Measurements from ENCODE around the gene ZNF566. TPM values are rescaled to one million over a fixed set of nuclear protein-coding genes. Genes with fewer than 3 reads are reported as not detected.
A peak's percentile ranks its signal among the peaks of the same experiment; 100 is the strongest.

ZNF566 gene
- total and polyA plus RNA-seq, 2 donors (not counting 3 experiments of a cell fraction or from before 2014, with no cell fraction given), result 4.7 to 8.5 TPM

DNA sequence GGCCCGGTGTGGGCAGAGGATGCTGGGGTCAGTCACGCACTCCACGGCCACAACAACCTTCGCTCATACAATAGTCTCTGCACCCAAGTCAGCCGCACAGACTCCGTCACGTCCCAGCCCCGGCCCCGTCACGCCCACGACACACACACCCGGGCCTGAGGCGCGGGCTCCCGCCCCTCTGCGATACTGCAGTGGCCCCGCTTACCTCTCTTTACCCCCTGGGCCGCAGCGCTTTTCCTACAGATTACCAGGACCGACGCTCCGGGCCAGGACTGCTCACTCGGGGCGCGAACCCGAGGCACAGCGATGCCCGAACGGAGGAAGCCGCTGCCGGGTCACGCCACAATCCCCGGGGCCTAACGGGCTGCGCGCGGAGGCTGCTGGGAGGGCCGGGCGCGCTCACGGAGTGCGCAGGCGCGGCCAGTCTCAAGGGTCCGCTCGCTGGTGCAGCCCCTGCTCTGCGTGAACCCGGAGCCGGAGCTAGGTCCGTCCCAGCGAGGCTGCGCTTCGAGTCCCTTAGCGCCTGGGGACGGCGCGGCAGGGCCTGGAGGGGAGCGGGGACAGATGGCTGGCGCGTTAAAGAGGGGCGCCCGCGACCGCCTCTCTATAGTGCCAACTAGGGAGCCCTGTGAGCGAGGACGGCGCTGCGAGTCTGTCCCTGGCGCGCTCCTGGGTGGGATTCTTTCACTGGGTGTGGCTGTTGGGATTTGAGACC, 70.9 kb downstream of the ZNF566 start, which contains the start of gene ZFP82:
TSS of gene ZFP82 (minus strand) at position 358 of the 715 bp plus-strand sequence. CDS start 8,855 bp downstream, outside the sequence.
- Histone ChIP-seq H3K79me2 (ENCODE audit: control insufficient read depth, insufficient read depth, low read length) (peaks cover 18% of the 10 kb centered on the region), H3K27ac (ENCODE audit: insufficient read depth, low read depth, low read length) (peak within 1 kb of the TSS; percentile 72), H2AFZ (ENCODE audit: low read depth, low read length) (peak within 1 kb of the TSS; percentile 98), H3K36me3 (ENCODE audit: control insufficient read depth in 2 of 2, extremely low read depth in 1 of 2, insufficient read depth in 2 of 2, low read length in 2 of 2) (no peaks in the 10 kb centered on the region), H3K4me2 (ENCODE audit: insufficient read depth, low read length) (peak within 1 kb of the TSS; percentile 36), H3K4me3 (replicated peaks in 1 of 3; ENCODE audit: insufficient read depth in 1 of 3, low read depth in 1 of 3, low read length in 3 of 3) (peak within 1 kb of the TSS; percentile 70 to 74 (median 71)), H3K9me1 (replicated peaks; ENCODE audit: control insufficient read depth, extremely low read depth, insufficient read depth, low read length) (no peaks in the 10 kb centered on the region), H3K4me1 (ENCODE audit: control insufficient read depth, extremely low read depth, insufficient read depth, low read length) (peaks cover 11% of the 10 kb centered on the region), H3K27me3 (ENCODE audit: control insufficient read depth in 2 of 2, insufficient read depth in 2 of 2, low read length in 2 of 2) (no peaks in the 10 kb centered on the region), H3K9ac (replicated peaks; ENCODE audit: extremely low read depth, insufficient read depth, low read length) (peak within 1 kb of the TSS; percentile 86), H3K9me3 (replicated peaks; ENCODE audit: control insufficient read depth, insufficient read depth, low read length) (no peaks in the 10 kb centered on the region), H4K20me1 (replicated peaks; ENCODE audit: control insufficient read depth, extremely low read depth, insufficient read depth, low read length) (no peaks in the 10 kb centered on the region)
- dilution Hi-C loops (cut with MboI; ENCODE audit: extremely low pct_ligation_motif_present, low sequenced_read_pairs), result no loop called here
- TF ChIP-seq GATA2 (IDR thresholded peaks at IDR 0.05; ENCODE audit: insufficient read depth, insufficient read length, low read depth, low read length) (no peak), EZH2 (IDR thresholded peaks at IDR 0.05; ENCODE audit: borderline replicate concordance, low read depth, low read length, severe bottlenecking) (no peak), FOS (IDR thresholded peaks at IDR 0.05; ENCODE audit: borderline replicate concordance, insufficient read depth, low read length) (no peak), POLR2A (IDR thresholded peaks at IDR 0.05; ENCODE audit: low read depth, low read length) (peak; percentile 76), POLR2AphosphoS5 (IDR thresholded peaks at IDR 0.05; ENCODE audit: insufficient read depth, low read depth, low read length) (peak; percentile 83), JUN (IDR thresholded peaks at IDR 0.05; ENCODE audit: borderline replicate concordance, insufficient read depth, insufficient read length, low read depth) (no peak), MYC (IDR thresholded peaks at IDR 0.05; ENCODE audit: low read depth, low read length) (no peak)
- TF ChIP-seq, protein P1, sequence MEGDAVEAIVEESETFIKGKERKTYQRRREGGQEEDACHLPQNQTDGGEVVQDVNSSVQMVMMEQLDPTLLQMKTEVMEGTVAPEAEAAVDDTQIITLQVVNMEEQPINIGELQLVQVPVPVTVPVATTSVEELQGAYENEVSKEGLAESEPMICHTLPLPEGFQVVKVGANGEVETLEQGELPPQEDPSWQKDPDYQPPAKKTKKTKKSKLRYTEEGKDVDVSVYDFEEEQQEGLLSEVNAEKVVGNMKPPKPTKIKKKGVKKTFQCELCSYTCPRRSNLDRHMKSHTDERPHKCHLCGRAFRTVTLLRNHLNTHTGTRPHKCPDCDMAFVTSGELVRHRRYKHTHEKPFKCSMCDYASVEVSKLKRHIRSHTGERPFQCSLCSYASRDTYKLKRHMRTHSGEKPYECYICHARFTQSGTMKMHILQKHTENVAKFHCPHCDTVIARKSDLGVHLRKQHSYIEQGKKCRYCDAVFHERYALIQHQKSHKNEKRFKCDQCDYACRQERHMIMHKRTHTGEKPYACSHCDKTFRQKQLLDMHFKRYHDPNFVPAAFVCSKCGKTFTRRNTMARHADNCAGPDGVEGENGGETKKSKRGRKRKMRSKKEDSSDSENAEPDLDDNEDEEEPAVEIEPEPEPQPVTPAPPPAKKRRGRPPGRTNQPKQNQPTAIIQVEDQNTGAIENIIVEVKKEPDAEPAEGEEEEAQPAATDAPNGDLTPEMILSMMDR (IDR thresholded peaks at IDR 0.05; ENCODE audit: extremely low read depth in 1 of 2, insufficient read depth in 1 of 2, low read depth in 1 of 2, low read length in 2 of 2), result no peak
- TF ChIP-seq, protein P2, sequence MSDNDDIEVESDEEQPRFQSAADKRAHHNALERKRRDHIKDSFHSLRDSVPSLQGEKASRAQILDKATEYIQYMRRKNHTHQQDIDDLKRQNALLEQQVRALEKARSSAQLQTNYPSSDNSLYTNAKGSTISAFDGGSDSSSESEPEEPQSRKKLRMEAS (IDR thresholded peaks at IDR 0.05; ENCODE audit: insufficient read depth, insufficient read length), result no peak
- POLR2A ChIA-PET, result interaction anchor here (0.6 kb wide), 1 partner anchor 155 kb away, joined by 5 read pairs; the partner anchor contains the start of gene ZNF529
- DNase-seq (ENCODE audit: low read depth, low spot score), result peak; percentile 88
- CTCF ChIA-PET, result no interaction called here
- FAIRE-seq, result peak; percentile 94
- intact Hi-C loops (cut with micrococcal nuclease), result loop anchor here (1.0 kb wide), 1 partner anchor 71 kb away; the partner anchor contains the start of gene ZNF566
- BruUV-seq (replicated peaks), result no TSS peak
